A673 (cell line): Measurements from ENCODE around the gene NTN1. TPM values are rescaled to one million over a fixed set of nuclear protein-coding genes. Genes with fewer than 3 reads are reported as not detected.

Source experiments
- BruUV-seq: library from RNA; stranded (reverse); fragments of 400-500 nt; replicated peaks from 2 replicates; lab custom pipeline; 2021; lab: Mats Ljungman, UMichigan
- CTCF ChIA-PET: fragments of 300-600 bp; sonication (Branson Sonifier 250); formaldehyde crosslinking; loops from one replicate; lab custom pipeline; 2022; ENCODE audit warnings: antibody characterized with exemption; lab: Charles Lee
- POLR2A ChIA-PET: fragments of 300-600 bp; sonication (Branson Sonifier 250); formaldehyde crosslinking; loops from one replicate; lab custom pipeline; 2022; ENCODE audit warnings: antibody characterized with exemption; ENCODE audit not compliant: low non-redundant PET; lab: Charles Lee
- DNase-seq: peaks from one replicate; pipeline ENCODE4 v3.0.0-alpha.2; 2015; ENCODE audit warnings: low spot score
- H3K27ac ChIP-seq: fragments of 200-600 bp; sonication (generic); 2 replicates; pipeline ENCODE4 v1.5.1; 2016; ENCODE audit warnings: mixed run types, low read depth, mild to moderate bottlenecking, mixed read lengths, antibody characterized with exemption, low read length; ENCODE audit not compliant: poor library complexity, severe bottlenecking
- H3K27me3 ChIP-seq: fragments of 200-600 bp; sonication (generic); replicated peaks from 2 replicates; pipeline ENCODE4 v1.6.1; 2017; ENCODE audit warnings: mixed run types, low read depth, mild to moderate bottlenecking, mixed read lengths, antibody characterized with exemption, low read length; ENCODE audit not compliant: insufficient read depth, poor library complexity
- H3K36me3 ChIP-seq: fragments of 200-600 bp; sonication (generic); 2 replicates; pipeline ENCODE4 v1.6.1; 2016; ENCODE audit warnings: mixed run types, mild to moderate bottlenecking, mixed read lengths, antibody characterized with exemption, low read length; ENCODE audit not compliant: insufficient read depth, poor library complexity, severe bottlenecking
- H3K4me1 ChIP-seq: fragments of 200-600 bp; sonication (generic); 2 replicates; pipeline ENCODE4 v1.6.1; 2017; ENCODE audit warnings: mixed run types, mild to moderate bottlenecking, mixed read lengths, antibody characterized with exemption, low read length; ENCODE audit not compliant: insufficient read depth, poor library complexity, severe bottlenecking
- H3K4me3 ChIP-seq: fragments of 200-600 bp; sonication (generic); 2 replicates; pipeline ENCODE4 v1.5.1; 2016; ENCODE audit warnings: low read depth, mixed run types, mild to moderate bottlenecking, mixed read lengths, low read length; ENCODE audit not compliant: poor library complexity, severe bottlenecking
- H3K9me3 ChIP-seq: fragments of 200-600 bp; sonication (generic); 2 replicates; pipeline ENCODE4 v1.6.1; 2016; ENCODE audit warnings: mixed run types, low read depth, mild to moderate bottlenecking, mixed read lengths, antibody characterized with exemption, low read length; ENCODE audit not compliant: poor library complexity, severe bottlenecking
- CTCF ChIP-seq: fragments of 300-800, 200-600 bp; sonication (generic); conservative IDR thresholded peaks from 2 replicates; pipeline ENCODE4 v1.5.1; 2017; ENCODE audit warnings: low read depth, mild to moderate bottlenecking, antibody characterized with exemption, low read length, moderate library complexity, mixed read lengths
- EZH2 ChIP-seq: fragments of 200-600 bp; sonication (generic); IDR thresholded peaks from 2 replicates; pipeline ENCODE4 v1.6.1; 2017; ENCODE audit warnings: borderline replicate concordance, low read depth, mild to moderate bottlenecking, mixed read lengths, antibody characterized with exemption, low read length; ENCODE audit not compliant: poor library complexity, severe bottlenecking
- intact Hi-C: fragments of 100-400 bp; cut with micrococcal nuclease; formaldehyde crosslinking; loops from one replicate; pipeline ENCODE4 v1.10.0; 2022; ENCODE audit not compliant: unreplicated experiment
- total RNA-seq: library from RNA; stranded (reverse); gene quantifications from 2 replicates; pipeline ENCODE4 v1.2.3, GENCODE V29; 2021

NTN1 gene
- total RNA-seq, 1 experiment from 2014 or later, result 4.3 TPM

GRCh38 chr17:9206741-9207332, 185.5 kb downstream of the NTN1 start:
- Histone ChIP-seq H3K27ac (no peak overlapping the region), H3K36me3 (no peaks in the 10 kb centered on the region), H3K4me1 (peaks cover 12% of the 10 kb centered on the region), H3K9me3 (no peaks in the 10 kb centered on the region), H3K4me3 (no peak overlapping the region), H3K27me3 (no peaks in the 10 kb centered on the region)
- intact Hi-C loops, result no loop called here
- ChIA-PET POLR2A (no interaction called here), CTCF (no interaction called here)
- no peak for TF ChIP-seq EZH2
- TF ChIP-seq CTCF, result no peak
- BruUV-seq, result no TSS peak
- no peak for DNase-seq

- intact Hi-C loops, result no loop called here
- CTCF ChIA-PET, result no interaction called here
- POLR2A ChIA-PET, result no interaction called here
- no peak overlapping the region for H3K4me3 ChIP-seq
- H3K27me3 ChIP-seq, result no peaks in the 10 kb centered on the region
- BruUV-seq, result no TSS peak
- H3K9me3 ChIP-seq, result no peaks in the 10 kb centered on the region
- H3K36me3 ChIP-seq, result no peaks in the 10 kb centered on the region
- peaks cover 12% of the 10 kb centered on the region for H3K4me1 ChIP-seq
- DNase-seq, result no peak
- H3K27ac ChIP-seq, result no peak overlapping the region
- TF ChIP-seq CTCF (no peak), EZH2 (no peak)
Observed at GRCh38 chr17:9208381-9209105, 187.2 kb downstream of the NTN1 start.

- Histone ChIP-seq H3K9me3 (no peaks in the 10 kb centered on the region), H3K27ac (no peak overlapping the region), H3K36me3 (no peaks in the 10 kb centered on the region), H3K4me3 (no peak overlapping the region), H3K4me1 (peaks cover 12% of the 10 kb centered on the region), H3K27me3 (no peaks in the 10 kb centered on the region)
- no peak for TF ChIP-seq CTCF
- intact Hi-C loops, result no loop called here
- CTCF ChIA-PET, result no interaction called here
- DNase-seq, result no peak
- POLR2A ChIA-PET, result no interaction called here
- BruUV-seq, result no TSS peak
Observed at GRCh38 chr17:9209347-9209746, 188.0 kb downstream of the NTN1 start.
